GM19240 (cell line): Measurements from ENCODE around the gene SMPD3.

Experiments used
- DNase-seq: peaks from one replicate; pipeline ENCODE4 v3.0.0; 2011; ENCODE audit warnings: low spot score; ENCODE audit not compliant: insufficient read length

Gene SMPD3

GRCh38 chr16:68404736-68405345, 43.5 kb downstream of the SMPD3 start:
- DNase-seq, result no peak

GRCh38 chr16:68403704-68404103, 44.6 kb downstream of the SMPD3 start:
- no peak for DNase-seq

GRCh38 chr16:68403177-68403576, 45.1 kb downstream of the SMPD3 start:
- no peak for DNase-seq

GRCh38 chr16:68402748-68403040, 45.6 kb downstream of the SMPD3 start:
- DNase-seq, result no peak

- DNase-seq, result no peak
Observed at GRCh38 chr16:68401871-68402747, 46.2 kb downstream of the SMPD3 start.

- DNase-seq, result no peak
Observed at GRCh38 chr16:68400924-68401460, 47.3 kb downstream of the SMPD3 start.

GRCh38 chr16:68400083-68400923, 48.0 kb downstream of the SMPD3 start:
- no peak for DNase-seq

- no peak for DNase-seq
Observed at GRCh38 chr16:68399456-68399855, 48.9 kb downstream of the SMPD3 start.

GRCh38 chr16:68397710-68398201, 50.6 kb downstream of the SMPD3 start:
- no peak for DNase-seq

- DNase-seq, result no peak
Observed at GRCh38 chr16:68396481-68396880, 51.8 kb downstream of the SMPD3 start.

- DNase-seq, result no peak
Observed at GRCh38 chr16:68395815-68396214, 52.5 kb downstream of the SMPD3 start.

GRCh38 chr16:68395167-68395786, 53.0 kb downstream of the SMPD3 start:
- DNase-seq, result no peak

- no peak for DNase-seq
Observed at GRCh38 chr16:68393333-68393732, 55.0 kb downstream of the SMPD3 start.

- DNase-seq, result no peak
Observed at GRCh38 chr16:68389750-68390371, 58.4 kb downstream of the SMPD3 start.

- no peak for DNase-seq
Observed at GRCh38 chr16:68389006-68389405, 59.3 kb downstream of the SMPD3 start.

- no peak for DNase-seq
Observed at GRCh38 chr16:68388124-68388523, 60.2 kb downstream of the SMPD3 start.

- no peak for DNase-seq
Observed at GRCh38 chr16:68387301-68387700, 61.0 kb downstream of the SMPD3 start.

- DNase-seq, result no peak
Observed at GRCh38 chr16:68386628-68387027, 61.7 kb downstream of the SMPD3 start.

- DNase-seq, result no peak
Observed at GRCh38 chr16:68385371-68385770, 62.9 kb downstream of the SMPD3 start.

- DNase-seq, result no peak
Observed at GRCh38 chr16:68384288-68385161, 63.8 kb downstream of the SMPD3 start.
